ENCODE measurements around the gene NHLH2. TPM values are rescaled to one million over a fixed set of nuclear protein-coding genes. Genes with fewer than 3 reads are reported as not detected.

NHLH2 gene
- total and polyA plus RNA-seq, 12 donors: not detected

DNA sequence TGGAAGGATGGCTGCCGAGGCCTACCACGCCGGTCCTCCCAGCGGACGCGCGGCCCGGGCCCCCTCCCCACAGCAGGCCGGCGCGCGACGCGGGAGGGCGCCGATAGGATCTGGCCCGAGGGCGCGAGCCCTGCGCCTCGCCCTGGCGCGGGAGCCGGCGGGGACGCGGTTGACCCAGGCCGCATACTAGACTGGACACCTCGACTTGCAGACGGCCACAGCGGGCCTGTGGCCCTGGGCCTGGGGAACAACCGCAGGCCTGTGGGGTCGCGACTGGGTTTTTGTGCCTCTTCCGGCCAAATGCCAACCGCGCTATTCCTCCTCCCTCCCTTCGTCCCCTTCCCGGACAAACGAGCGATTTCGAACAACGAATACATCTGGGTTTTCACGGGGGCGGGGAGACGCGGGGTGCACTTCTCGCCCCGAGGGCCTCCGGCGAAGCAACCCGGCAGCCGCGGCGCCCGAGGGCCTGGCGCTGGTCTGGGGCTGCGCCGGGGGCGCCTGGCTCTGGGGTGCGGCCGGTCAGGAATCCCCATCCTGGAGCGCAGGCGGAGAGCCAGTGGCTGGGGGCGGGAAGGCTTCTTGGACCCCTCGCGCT lies 2.4 kb downstream of the NHLH2 start:
- Histone ChIP-seq H3K4me3 (peak overlapping the region in 9 of 10 donors; percentile 9 to 50 (median 36)), H3K36me3 (no peaks in the 10 kb centered on the region), H3K4me1 (peaks cover 12 to 25% (median 23%) of the 10 kb centered on the region in 9 donors), H3K27me3 (peaks cover 26 to 99% (median 83%) of the 10 kb centered on the region in 7 donors), H3K9me3 (no peaks in the 10 kb centered on the region), H3K27ac (no peak overlapping the region)
- TF ChIP-seq, protein P1, sequence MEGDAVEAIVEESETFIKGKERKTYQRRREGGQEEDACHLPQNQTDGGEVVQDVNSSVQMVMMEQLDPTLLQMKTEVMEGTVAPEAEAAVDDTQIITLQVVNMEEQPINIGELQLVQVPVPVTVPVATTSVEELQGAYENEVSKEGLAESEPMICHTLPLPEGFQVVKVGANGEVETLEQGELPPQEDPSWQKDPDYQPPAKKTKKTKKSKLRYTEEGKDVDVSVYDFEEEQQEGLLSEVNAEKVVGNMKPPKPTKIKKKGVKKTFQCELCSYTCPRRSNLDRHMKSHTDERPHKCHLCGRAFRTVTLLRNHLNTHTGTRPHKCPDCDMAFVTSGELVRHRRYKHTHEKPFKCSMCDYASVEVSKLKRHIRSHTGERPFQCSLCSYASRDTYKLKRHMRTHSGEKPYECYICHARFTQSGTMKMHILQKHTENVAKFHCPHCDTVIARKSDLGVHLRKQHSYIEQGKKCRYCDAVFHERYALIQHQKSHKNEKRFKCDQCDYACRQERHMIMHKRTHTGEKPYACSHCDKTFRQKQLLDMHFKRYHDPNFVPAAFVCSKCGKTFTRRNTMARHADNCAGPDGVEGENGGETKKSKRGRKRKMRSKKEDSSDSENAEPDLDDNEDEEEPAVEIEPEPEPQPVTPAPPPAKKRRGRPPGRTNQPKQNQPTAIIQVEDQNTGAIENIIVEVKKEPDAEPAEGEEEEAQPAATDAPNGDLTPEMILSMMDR (IDR thresholded peaks at IDR 0.05): no peak
- ATAC-seq (peak in 1 of 8 donors; percentile 40), DNase-seq (no peak)
- intact Hi-C loops (cut with DNase I): no loop called here
- 2% methylated on average over 65 to 67 of the region's 67 CpGs for WGBS, 2 donors

GRCh38 chr1:115837740-115838421 lies 3.0 kb downstream of the NHLH2 start:
- ATAC-seq: no peak
- intact Hi-C loops (cut with DNase I): no loop called here
- TF ChIP-seq, protein P1 (IDR thresholded peaks at IDR 0.05): no peak
- Histone ChIP-seq H3K27me3 (peaks cover 26 to 98% (median 81%) of the 10 kb centered on the region in 7 donors), H3K36me3 (no peaks in the 10 kb centered on the region), H3K9me3 (no peaks in the 10 kb centered on the region), H3K4me3 (peak overlapping the region in 8 of 10 donors; percentile 33 to 50 (median 36)), H3K4me1 (peaks cover 12 to 25% (median 23%) of the 10 kb centered on the region in 9 donors), H3K27ac (no peak overlapping the region)
- 2 to 3% methylated on average over 80 of the region's 80 CpGs for WGBS, 2 donors
- no peak for DNase-seq

GRCh38 chr1:115837341-115837739 lies 3.6 kb downstream of the NHLH2 start:
- DNase-seq (no peak), ATAC-seq (no peak)
- H3K4me3 ChIP-seq: no peak overlapping the region
- H3K9me3 ChIP-seq: no peaks in the 10 kb centered on the region
- TF ChIP-seq, protein P1 (IDR thresholded peaks at IDR 0.05): no peak
- intact Hi-C loops (cut with DNase I): no loop called here
- H3K27me3 ChIP-seq: peaks cover 26 to 97% (median 76%) of the 10 kb centered on the region in 7 donors
- no peaks in the 10 kb centered on the region for H3K36me3 ChIP-seq
- no peak overlapping the region for H3K27ac ChIP-seq
- H3K4me1 ChIP-seq: peaks cover 12 to 25% (median 23%) of the 10 kb centered on the region in 9 donors
- WGBS, 2 donors: 26 to 29% methylated on average over 4 of the region's 4 CpGs

- 54 to 58% methylated on average over 5 of the region's 5 CpGs for WGBS, 2 donors
- no peak for ATAC-seq
- Histone ChIP-seq H3K4me1 (peaks cover 2 to 20% (median 14%) of the 10 kb centered on the region in 9 donors), H3K27ac (no peak overlapping the region), H3K9me3 (no peaks in the 10 kb centered on the region), H3K36me3 (no peaks in the 10 kb centered on the region), H3K4me3 (no peak overlapping the region), H3K27me3 (peaks cover 14 to 78% (median 48%) of the 10 kb centered on the region in 7 donors)
- TF ChIP-seq, protein P1 (IDR thresholded peaks at IDR 0.05): no peak
- DNase-seq: no peak
- intact Hi-C loops (cut with DNase I): no loop called here
Observed at GRCh38 chr1:115833856-115834255, 7.1 kb downstream of the NHLH2 start.

All from heart right ventricle (tissue), 16 donors.